Stimulated activated effector memory CD8-positive, alpha-beta T cell treated with anti-CD3 and anti-CD28 coated beads, Interleukin-12 subunit alpha, Interleukin-12 subunit beta, amount 100 ng/mL, for 72 hours (primary cell): Measurements from ENCODE around the gene TFCP2.
A peak's percentile ranks its signal among the peaks of the same experiment; 100 is the strongest.

Experiments
- ATAC-seq: fragments of 150-1000 bp; cut with Tn5 transposase; 2 replicates; pipeline ENCODE4 v1.10.0; 2021
- DNase-seq, 2 donors: peaks; one replicate each; pipeline ENCODE4 v3.0.0; 2021 to 2022; ENCODE audit warnings: low spot score in 2 of 2
- H3K27ac Mint-ChIP-seq: one replicate; pipeline ENCODE4 v1.8.0; 2022; ENCODE audit warnings: mild to moderate bottlenecking, mixed read lengths
- H3K36me3 Mint-ChIP-seq: one replicate; pipeline ENCODE4 v1.8.0; 2022; ENCODE audit warnings: mild to moderate bottlenecking, mixed read lengths
- H3K4me1 Mint-ChIP-seq: one replicate; pipeline ENCODE4 v1.8.0; 2022; ENCODE audit warnings: mixed read lengths
- H3K4me3 Mint-ChIP-seq: one replicate; pipeline ENCODE4 v1.8.0; 2022; ENCODE audit warnings: mild to moderate bottlenecking, mixed read lengths
- H3K9me3 Mint-ChIP-seq: one replicate; pipeline ENCODE4 v1.8.0; 2022; ENCODE audit warnings: mixed read lengths

TFCP2 gene

DNA sequence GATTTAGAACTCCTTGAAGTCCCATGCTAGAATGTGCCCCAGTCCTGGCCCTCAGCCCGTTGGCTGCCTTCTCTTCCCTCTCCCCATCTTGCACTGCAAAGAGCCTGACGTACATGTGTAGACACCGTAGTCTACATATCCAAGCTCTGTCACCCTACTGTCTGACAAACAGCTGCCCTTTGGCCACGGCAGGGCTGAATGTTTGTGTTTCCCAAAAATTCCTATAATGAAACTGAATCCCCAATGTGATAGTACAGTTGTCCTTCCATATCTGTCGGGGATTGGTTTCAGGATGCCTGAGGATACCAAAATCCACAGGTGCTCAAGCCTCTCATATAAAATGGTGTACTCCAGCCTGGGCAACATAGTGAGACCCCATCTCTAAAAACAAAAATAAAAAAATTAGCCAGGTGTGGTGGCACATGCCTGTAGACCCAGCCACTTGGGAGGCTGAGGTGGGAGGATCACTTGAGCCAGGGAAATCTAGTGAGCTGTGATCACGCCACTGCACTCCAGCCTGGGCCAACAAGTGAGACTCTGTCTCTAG lies 12.3 kb upstream of the TFCP2 start:
- ATAC-seq (no peak), DNase-seq (no peak)
- peaks cover 5% of the 10 kb centered on the region for H3K4me1 Mint-ChIP-seq
- no peaks in the 10 kb centered on the region for H3K36me3 Mint-ChIP-seq
- no peak overlapping the region for H3K27ac Mint-ChIP-seq
- no peak overlapping the region for H3K4me3 Mint-ChIP-seq
- no peaks in the 10 kb centered on the region for H3K9me3 Mint-ChIP-seq

DNA sequence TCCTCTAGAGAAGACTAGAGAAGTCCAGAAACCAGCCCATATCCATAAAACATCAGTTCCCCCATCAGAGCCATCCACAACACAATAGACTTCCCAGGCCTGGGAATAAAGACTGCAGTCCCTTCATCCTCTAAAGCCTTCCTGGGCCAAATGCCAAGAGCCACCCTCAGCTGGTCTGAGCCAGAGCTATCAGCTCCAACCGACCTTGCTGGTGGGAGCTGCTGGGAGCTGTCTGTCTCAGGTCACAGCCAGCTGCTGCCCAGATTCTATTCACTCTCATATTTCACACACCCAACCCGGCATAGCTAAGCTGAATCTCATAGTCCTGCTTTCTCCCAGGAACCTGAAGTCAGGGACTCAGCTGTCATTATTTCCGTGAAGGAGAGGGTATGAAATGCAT lies 10.9 kb upstream of the TFCP2 start:
- peak overlapping the region; percentile 12 for H3K27ac Mint-ChIP-seq
- no peak overlapping the region for H3K4me3 Mint-ChIP-seq
- H3K9me3 Mint-ChIP-seq, result no peaks in the 10 kb centered on the region
- DNase-seq, result no peak
- no peaks in the 10 kb centered on the region for H3K36me3 Mint-ChIP-seq
- no peak for ATAC-seq
- peaks cover 5% of the 10 kb centered on the region for H3K4me1 Mint-ChIP-seq

GRCh38 chr12:51183349-51183748 lies 10.4 kb upstream of the TFCP2 start:
- DNase-seq (no peak), ATAC-seq (no peak)
- no peaks in the 10 kb centered on the region for H3K36me3 Mint-ChIP-seq
- no peaks in the 10 kb centered on the region for H3K9me3 Mint-ChIP-seq
- H3K4me3 Mint-ChIP-seq, result no peak overlapping the region
- peaks cover 2% of the 10 kb centered on the region for H3K4me1 Mint-ChIP-seq
- H3K27ac Mint-ChIP-seq, result no peak overlapping the region

- H3K9me3 Mint-ChIP-seq, result no peaks in the 10 kb centered on the region
- no peaks in the 10 kb centered on the region for H3K36me3 Mint-ChIP-seq
- ATAC-seq, result no peak
- no peak for DNase-seq
- H3K4me3 Mint-ChIP-seq, result no peak overlapping the region
- no peak overlapping the region for H3K27ac Mint-ChIP-seq
- no peaks in the 10 kb centered on the region for H3K4me1 Mint-ChIP-seq
These were observed 8.6 kb upstream of the TFCP2 start for GRCh38 chr12:51181558-51181957.

DNA sequence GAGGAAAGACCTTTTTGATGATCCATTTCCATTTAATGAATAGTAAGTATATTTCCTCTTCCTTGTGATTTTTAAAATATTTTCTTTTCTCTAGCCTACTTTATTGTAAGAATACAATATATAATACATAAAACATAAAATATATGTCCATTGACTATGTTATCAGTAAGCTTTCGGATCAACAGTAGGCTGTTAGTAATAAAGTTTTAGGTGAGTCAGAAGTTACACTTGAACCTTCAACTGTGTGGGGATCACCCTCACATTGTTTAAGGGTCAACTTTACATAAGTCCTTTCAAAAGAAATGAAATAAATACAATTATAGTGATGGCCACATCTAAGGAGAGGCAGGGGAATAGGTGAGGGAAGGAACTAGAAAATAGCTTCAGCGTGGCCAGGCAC lies 5.0 kb upstream of the TFCP2 start:
- Mint-ChIP-seq H3K36me3 (no peaks in the 10 kb centered on the region), H3K9me3 (no peaks in the 10 kb centered on the region), H3K4me1 (no peaks in the 10 kb centered on the region), H3K27ac (no peak overlapping the region), H3K4me3 (no peak overlapping the region)
- DNase-seq (no peak), ATAC-seq (no peak)

DNA sequence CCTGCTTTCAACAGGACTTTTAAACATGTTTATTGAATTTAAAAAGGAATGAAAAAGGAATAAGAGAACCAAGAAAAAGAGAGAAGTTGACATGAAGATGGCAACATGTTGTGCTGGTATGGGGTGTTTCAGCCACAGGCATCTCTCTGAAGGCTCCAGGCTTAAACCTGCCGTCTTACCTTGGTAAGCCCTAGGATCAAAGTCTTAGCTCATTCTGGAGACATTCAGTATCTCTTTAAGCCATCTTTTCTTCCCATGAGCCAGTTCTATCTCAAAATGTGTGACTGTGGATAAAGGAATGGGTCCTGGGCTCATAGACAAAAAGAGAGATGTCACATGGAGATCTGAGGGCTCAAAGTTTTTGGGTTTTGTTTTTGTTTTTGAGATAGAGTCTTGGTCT lies 1.6 kb upstream of the TFCP2 start:
- H3K4me3 Mint-ChIP-seq, result no peak overlapping the region
- H3K36me3 Mint-ChIP-seq, result peaks cover 2% of the 10 kb centered on the region
- H3K4me1 Mint-ChIP-seq, result peaks cover 10% of the 10 kb centered on the region
- ATAC-seq, result no peak
- no peak for DNase-seq
- H3K9me3 Mint-ChIP-seq, result no peaks in the 10 kb centered on the region
- no peak overlapping the region for H3K27ac Mint-ChIP-seq

- no peak for ATAC-seq
- Mint-ChIP-seq H3K27ac (no peak overlapping the region), H3K4me1 (peaks cover 14% of the 10 kb centered on the region), H3K36me3 (peaks cover 12% of the 10 kb centered on the region), H3K4me3 (no peak overlapping the region), H3K9me3 (no peaks in the 10 kb centered on the region)
- no peak for DNase-seq
These were observed 936 bp downstream of the TFCP2 start for GRCh38 chr12:51171884-51172514.

GRCh38 chr12:51163795-51164194 lies 9.1 kb downstream of the TFCP2 start:
- Mint-ChIP-seq H3K4me1 (peaks cover 37% of the 10 kb centered on the region), H3K27ac (no peak overlapping the region), H3K4me3 (no peak overlapping the region), H3K36me3 (peaks cover 19% of the 10 kb centered on the region), H3K9me3 (no peaks in the 10 kb centered on the region)
- ATAC-seq (no peak), DNase-seq (no peak)

GRCh38 chr12:51162217-51162616 lies 10.7 kb downstream of the TFCP2 start:
- no peak overlapping the region for H3K4me3 Mint-ChIP-seq
- H3K9me3 Mint-ChIP-seq, result no peaks in the 10 kb centered on the region
- no peak overlapping the region for H3K27ac Mint-ChIP-seq
- peaks cover 20% of the 10 kb centered on the region for H3K36me3 Mint-ChIP-seq
- DNase-seq (no peak), ATAC-seq (no peak)
- peaks cover 37% of the 10 kb centered on the region for H3K4me1 Mint-ChIP-seq

- ATAC-seq (no peak), DNase-seq (no peak)
- no peak overlapping the region for H3K27ac Mint-ChIP-seq
- H3K36me3 Mint-ChIP-seq, result peaks cover 20% of the 10 kb centered on the region
- H3K4me3 Mint-ChIP-seq, result no peak overlapping the region
- H3K4me1 Mint-ChIP-seq, result peaks cover 29% of the 10 kb centered on the region
- no peaks in the 10 kb centered on the region for H3K9me3 Mint-ChIP-seq
These were observed 12.0 kb downstream of the TFCP2 start for GRCh38 chr12:51160814-51161459.

DNA sequence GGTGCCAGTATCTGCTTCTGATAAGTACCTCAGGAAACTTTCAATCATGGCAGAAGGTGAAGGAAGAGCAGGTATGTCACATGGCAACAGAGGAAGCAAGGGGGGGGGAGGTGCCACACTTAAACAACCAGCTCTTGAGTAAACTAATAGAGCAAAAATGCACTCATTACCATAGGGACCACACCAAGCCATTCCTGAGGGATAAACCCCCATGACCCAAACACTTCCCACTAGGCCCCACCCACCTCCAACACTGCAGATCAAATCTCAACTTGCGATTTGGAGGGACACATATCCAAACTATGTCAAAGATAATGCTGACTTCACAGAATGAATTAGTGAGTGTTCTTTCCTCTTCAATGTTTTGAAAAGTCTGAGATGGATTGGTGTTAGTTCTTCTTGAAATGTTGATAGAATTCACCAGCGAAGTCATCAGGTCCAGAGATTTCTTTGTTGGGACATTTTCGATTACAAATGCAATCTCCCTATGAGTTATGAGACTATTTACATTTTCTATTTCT lies 16.6 kb downstream of the TFCP2 start:
- Mint-ChIP-seq H3K4me3 (no peak overlapping the region), H3K4me1 (peaks cover 9% of the 10 kb centered on the region), H3K9me3 (no peaks in the 10 kb centered on the region), H3K27ac (no peak overlapping the region), H3K36me3 (peaks cover 4% of the 10 kb centered on the region)
- no peak for DNase-seq
- ATAC-seq, result no peak

- Mint-ChIP-seq H3K9me3 (no peaks in the 10 kb centered on the region), H3K4me3 (no peak overlapping the region), H3K27ac (no peak overlapping the region), H3K36me3 (peaks cover 4% of the 10 kb centered on the region), H3K4me1 (peaks cover 22% of the 10 kb centered on the region)
- ATAC-seq, result no peak
- DNase-seq, result no peak
These were observed 20.0 kb downstream of the TFCP2 start for GRCh38 chr12:51152953-51153352.

- H3K9me3 Mint-ChIP-seq, result no peaks in the 10 kb centered on the region
- H3K4me1 Mint-ChIP-seq, result peaks cover 33% of the 10 kb centered on the region
- no peaks in the 10 kb centered on the region for H3K36me3 Mint-ChIP-seq
- ATAC-seq (no peak), DNase-seq (no peak)
- H3K27ac Mint-ChIP-seq, result no peak overlapping the region
- no peak overlapping the region for H3K4me3 Mint-ChIP-seq
These were observed 22.2 kb downstream of the TFCP2 start for GRCh38 chr12:51150777-51151176.

- H3K9me3 Mint-ChIP-seq, result no peaks in the 10 kb centered on the region
- H3K27ac Mint-ChIP-seq, result no peak overlapping the region
- no peak overlapping the region for H3K4me3 Mint-ChIP-seq
- peaks cover 24% of the 10 kb centered on the region for H3K4me1 Mint-ChIP-seq
- ATAC-seq (no peak), DNase-seq (no peak)
- no peaks in the 10 kb centered on the region for H3K36me3 Mint-ChIP-seq
These were observed 25.6 kb downstream of the TFCP2 start for GRCh38 chr12:51147309-51147708.

DNA sequence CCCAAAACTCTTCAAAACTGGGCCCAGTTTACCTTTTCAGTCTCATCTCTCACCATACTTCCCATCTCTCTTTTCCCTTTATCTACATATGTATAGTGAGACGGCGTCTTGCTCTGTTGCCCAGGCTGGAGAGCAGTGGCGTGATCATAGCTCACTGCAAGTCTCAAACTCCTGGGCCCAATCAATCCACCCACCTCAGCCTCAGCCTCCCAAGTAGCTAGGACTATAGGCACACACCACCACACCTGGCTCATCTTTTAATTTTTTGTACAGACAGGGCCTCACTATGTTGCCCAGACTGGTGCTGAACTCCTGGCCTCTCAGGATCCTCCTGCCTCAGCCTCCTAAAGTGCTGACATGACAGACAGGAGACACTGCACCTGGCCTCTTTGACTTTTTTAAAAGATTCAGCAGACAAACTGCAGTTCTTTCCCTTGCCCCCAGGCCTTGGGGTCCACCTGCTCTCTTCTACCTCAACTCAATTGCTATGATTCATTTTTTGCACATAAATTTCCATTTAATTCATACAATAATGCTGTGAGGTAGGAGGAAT lies 33.6 kb downstream of the TFCP2 start:
- Mint-ChIP-seq H3K4me3 (no peak overlapping the region), H3K4me1 (no peaks in the 10 kb centered on the region), H3K9me3 (no peaks in the 10 kb centered on the region), H3K36me3 (peaks cover 28% of the 10 kb centered on the region), H3K27ac (peak overlapping the region; percentile 66)
- no peak for DNase-seq
- no peak for ATAC-seq

- Mint-ChIP-seq H3K36me3 (peaks cover 39% of the 10 kb centered on the region), H3K9me3 (no peaks in the 10 kb centered on the region), H3K4me1 (peaks cover 6% of the 10 kb centered on the region), H3K4me3 (no peak overlapping the region), H3K27ac (peak overlapping the region; percentile 48)
- ATAC-seq (no peak), DNase-seq (no peak)
These were observed 40.2 kb downstream of the TFCP2 start for GRCh38 chr12:51132693-51133092.
